ENCODE results near the gene SRGAP2C.
"Not testable (repeated sequence)": the region's sequence is repeated elsewhere in the genome, so short reads cannot be mapped to it uniquely, and the experiment has no call there.

DNA sequence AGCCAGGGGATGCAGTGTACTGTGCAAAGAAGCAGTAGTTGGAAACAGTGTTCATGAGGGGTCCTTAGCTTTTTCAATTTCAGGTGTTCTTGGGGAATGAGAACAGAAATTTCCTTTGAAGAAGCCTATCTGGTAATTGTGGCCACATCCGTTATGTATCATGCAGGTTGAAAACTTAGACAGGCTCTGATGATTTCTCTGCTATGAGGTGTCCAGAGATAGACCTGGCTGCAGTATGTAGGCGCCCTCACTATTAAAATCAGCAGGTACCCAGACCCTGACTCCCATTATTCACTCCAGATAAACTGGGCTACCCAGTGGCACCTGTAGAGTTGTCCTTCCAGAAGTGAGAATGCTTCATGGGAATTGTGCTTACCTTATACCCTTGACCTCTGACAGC, 7.7 kb downstream of the SRGAP2C start:
- TF ChIP-seq CTCF (IDR thresholded peaks at IDR 0.05 in 8 of 11, conservative IDR thresholded peaks at IDR 0.05 in 3 of 11); POLR2AphosphoS5 (IDR thresholded peaks at IDR 0.05): not testable (repeated sequence)

Data from spleen (tissue), 7 donors.